A204.1 (cell line): Measurements from ENCODE around the gene MTF1.
"Not testable (repeated sequence)": the region's sequence is repeated elsewhere in the genome, so short reads cannot be mapped to it uniquely, and the experiment has no call there.

Experiments
- FAIRE-seq: peaks from 2 replicates; lab custom pipeline; 2012; peaks lifted over from hg19 to GRCh38; lab: Jason Lieb, UNC

The MTF1 gene

DNA sequence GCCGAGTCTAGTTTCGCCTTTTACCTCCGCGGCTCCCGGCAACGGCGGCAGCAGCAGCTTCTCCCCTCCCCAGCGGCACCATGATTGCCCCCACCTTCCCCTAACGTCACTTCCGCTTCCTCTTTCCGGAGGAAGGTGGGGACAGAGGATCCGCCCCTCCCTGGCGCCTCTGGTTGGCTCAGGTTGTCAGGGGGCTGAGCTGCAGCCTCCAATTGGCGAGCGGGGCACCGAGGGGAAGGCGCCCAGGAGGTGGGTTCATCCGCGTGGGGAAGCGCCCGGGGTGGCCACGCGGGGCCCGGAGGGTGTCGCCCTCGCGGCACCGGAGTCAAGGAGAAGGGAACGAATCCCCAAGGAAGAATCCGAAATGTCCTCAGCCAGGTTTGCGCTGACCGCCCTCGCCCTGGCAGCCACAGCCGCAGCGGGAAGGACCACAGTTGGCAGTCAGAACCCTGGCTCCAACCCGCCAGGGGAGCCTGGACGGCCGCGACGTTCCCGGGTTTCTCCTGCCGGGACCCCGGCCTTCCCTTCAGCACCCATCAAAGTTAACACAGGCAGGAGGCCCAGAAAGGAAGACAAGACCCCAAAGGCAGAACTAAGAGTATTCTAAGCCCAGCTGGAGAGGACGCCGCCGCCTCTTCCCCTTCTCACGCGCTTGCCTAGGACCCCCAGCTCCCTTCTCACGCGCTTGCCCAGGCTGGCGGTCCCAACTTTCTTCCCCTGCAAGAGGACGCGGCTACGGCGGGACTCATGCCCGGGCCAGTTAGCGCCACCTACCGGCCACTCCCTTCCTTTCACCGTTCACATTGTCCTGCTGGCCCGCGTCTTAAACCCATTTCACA, at the start of gene MTF1:
Gene MTF1 (minus strand): TSS at position 86 of the 839 bp plus-strand sequence. CDS start 1,934 bp downstream, outside the sequence.
- FAIRE-seq, result peak; percentile 94

DNA sequence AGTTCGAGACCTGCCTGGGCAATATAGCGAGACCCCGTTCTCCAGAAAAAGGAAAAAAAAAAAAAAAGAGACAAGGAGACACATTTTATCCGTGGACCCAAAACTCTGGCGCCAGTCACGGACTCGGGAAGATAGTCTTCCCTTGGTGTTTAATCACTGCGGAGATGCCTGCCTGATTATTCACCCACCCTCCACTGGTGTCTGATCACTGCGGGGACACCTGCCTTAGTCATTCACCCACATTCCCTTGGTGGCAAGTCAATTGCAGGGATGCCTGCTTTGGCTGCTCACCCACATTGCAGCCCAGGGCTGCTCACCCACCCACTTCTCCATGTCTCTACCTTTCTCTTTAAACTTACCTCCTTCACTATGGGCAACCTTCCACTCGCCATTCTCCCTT, 49.1 kb upstream of the MTF1 start:
- FAIRE-seq, result not testable (repeated sequence)

DNA sequence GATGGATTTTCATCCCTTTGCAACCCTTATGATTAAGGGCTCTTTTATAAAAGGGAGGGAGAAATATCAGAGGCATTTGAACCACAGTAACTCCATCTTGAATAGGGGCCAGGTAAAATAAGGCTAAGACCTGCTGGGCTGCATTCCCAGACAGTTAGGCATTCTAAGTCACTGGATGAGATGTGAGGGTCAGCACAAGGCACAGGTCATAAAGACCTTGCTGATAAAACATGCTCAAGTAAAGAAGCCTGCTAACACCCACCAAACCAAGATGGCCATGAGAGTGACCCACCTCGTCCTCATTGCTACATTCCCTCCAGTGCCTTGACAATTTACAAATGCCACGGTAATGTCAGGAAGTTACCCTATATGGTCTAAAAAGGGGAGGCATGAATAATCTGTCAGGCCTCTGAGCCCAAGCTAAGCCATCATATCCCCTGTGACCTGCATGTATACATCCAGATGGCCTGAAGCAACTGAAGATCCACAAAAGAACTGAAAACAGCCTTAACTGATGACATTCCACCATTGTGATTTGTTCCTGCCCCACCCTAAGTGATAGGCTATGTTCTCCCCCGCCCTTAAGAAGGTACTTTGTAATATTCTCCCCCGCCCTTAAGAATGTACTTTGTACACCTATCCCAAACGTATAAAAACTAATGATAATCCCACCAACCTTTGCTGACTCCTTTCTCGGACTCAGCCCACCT, 48.2 kb upstream of the MTF1 start:
- not testable (repeated sequence) for FAIRE-seq

DNA sequence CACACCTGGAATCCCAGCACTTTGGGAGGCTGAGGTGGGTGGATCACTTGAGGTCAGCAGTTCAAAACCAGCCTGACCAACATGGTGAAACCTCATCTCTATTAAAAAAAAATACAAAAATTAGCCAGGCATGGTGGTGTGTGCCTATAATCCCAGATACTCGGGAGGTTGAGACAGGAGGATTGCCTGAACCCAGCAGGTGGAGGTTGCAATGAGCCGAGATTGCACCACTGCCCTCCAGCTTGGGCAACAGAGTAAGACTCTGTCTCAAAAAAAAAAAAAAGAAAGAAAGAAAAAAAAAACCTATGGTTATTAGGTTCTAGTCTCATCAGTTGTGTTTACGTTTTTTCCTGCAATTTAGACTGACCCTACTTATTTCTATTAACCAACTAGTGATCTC, 47.2 kb upstream of the MTF1 start:
- not testable (repeated sequence) for FAIRE-seq

DNA sequence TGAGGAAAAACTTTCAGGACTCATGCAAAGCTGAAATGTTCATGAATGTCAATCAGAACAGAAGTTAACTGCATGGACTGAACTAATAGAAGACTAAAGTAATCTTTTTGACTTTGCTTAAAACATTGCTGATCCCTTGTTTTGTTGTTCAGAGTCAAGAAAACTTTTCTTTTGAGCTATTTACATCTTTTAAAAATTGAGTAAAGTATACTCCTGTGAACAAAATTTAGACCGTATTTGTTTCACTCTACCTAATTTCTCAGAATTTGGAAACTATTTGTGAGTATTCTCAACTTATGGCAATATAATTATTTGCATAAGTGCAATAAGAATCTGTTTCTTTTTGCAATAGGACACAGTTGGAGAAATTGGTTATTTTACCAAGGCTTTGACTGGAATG, 46.3 kb upstream of the MTF1 start:
- no peak for FAIRE-seq

DNA sequence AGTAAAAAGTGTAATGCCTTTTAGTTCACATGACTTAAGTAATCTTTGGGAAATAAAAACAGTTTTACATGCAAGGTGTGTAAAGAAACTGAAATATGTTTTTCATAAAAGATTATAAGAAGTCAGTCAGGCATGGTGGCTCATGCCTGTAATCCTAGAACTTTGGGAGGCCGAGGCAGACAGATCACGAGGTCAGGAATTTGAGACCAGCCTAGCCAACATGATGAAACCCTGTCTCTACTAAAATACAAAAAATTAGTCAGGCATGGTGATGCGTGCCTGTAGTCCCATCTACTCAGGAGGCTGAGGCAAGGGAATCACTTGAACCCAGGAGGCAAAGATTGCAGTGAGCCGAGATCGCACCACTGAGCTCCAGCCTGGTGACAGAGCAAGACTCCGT, 44.5 kb upstream of the MTF1 start:
- not testable (repeated sequence) for FAIRE-seq

DNA sequence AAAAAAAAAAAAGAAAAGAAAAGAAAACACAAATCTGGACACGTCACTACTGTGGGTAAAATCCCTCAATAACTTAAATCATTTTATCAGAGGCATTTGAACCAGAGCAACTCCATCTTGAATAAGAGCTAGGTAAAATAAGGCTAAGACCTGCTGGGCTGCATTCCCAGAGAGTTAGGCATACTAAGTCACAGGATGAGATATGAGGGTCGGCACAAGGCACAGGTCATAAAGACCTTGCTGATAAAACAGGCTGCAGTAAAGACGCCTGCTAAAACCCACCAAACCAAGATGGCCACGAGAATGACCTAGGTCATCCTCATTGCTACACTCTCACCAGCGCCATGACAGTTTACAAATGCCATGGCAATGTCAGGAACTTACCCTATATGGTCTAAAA, 43.6 kb upstream of the MTF1 start:
- FAIRE-seq, result no peak

DNA sequence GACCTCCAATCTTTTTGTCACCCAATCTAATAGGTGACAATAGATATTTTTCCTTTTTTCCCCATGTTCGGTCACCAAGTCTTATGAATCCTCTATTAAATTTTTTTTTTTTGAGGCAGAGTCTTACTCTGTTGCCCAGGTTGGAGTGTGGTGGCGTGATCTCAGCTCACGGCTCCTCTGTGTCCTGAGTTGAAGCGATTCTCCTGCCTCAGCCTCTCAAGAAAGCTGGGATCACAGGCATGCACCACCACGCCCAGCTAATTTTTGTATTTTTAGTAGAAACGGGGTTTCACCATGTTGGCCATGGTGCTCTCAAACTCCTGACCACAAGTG, 42.5 kb upstream of the MTF1 start:
- no peak for FAIRE-seq

DNA sequence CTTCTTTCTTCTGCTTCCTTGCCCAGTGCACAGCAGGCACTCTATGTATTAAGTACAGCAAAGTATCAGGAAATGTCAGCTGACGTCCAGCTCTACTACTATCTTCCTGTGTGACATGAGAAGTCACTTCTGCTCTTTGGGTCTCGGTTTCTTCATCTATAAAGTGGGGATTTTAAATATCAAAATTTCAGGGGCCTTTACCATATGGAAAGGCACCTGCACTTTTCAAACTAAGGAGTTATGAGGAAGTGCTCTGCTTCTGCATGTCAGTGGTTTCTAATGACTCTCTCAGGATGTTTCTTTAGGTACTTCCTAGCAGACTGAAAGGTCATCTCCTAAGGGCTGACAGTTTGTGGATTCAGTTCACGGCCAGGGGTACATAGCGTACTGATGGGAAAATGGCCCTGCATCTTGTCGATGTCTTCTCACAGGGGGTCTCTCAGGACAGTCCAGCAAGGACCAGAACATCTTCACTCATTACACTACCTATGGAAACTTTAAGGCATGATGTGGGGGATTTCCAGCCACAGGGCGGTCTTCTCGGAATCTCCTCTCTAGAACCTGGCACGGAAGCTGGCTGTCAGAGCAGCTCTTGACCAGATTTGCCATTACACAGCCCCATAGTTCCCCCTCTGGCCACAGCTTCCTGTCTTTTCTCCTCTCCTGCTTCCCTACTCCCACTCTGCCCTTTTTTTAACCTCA, 42.0 kb upstream of the MTF1 start:
- FAIRE-seq, result no peak

DNA sequence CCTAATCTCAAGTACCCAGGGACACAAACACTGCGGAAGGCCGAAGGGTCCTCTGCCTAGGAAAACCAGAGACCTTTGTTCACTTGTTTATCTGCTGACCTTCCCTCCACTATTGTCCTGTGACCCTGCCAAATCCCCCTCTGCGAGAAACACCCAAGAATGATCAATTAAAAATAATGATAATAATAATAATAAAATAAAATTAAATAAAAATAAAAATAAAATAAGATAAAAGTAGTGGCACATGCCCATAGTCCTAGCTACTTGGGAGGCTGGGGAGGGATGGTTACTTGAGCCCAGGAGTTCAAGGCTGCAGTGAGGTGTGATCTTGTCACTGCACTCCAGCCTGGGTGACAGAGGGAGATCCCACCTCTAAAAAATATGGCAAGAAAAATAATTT, 38.2 kb upstream of the MTF1 start:
- not testable (repeated sequence) for FAIRE-seq

DNA sequence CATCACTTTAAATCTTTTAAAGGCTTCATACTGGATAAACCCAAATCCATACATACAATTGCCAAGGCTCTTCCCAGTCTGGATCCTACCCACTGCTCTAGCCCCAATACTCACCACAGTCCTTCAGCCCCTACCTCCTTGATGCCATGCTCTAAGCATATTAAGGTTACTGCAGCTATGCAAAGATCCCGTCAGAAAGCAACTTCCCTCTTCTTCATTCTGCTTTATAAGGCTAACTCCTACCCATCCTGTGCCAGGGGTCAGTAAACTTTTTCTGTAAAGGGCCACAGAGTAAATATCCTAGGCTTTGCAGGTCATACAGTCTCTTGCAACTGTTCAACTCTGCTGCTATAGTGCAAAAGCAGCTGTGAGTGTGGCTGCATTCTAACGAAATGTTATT, 34.3 kb upstream of the MTF1 start:
- no peak for FAIRE-seq

DNA sequence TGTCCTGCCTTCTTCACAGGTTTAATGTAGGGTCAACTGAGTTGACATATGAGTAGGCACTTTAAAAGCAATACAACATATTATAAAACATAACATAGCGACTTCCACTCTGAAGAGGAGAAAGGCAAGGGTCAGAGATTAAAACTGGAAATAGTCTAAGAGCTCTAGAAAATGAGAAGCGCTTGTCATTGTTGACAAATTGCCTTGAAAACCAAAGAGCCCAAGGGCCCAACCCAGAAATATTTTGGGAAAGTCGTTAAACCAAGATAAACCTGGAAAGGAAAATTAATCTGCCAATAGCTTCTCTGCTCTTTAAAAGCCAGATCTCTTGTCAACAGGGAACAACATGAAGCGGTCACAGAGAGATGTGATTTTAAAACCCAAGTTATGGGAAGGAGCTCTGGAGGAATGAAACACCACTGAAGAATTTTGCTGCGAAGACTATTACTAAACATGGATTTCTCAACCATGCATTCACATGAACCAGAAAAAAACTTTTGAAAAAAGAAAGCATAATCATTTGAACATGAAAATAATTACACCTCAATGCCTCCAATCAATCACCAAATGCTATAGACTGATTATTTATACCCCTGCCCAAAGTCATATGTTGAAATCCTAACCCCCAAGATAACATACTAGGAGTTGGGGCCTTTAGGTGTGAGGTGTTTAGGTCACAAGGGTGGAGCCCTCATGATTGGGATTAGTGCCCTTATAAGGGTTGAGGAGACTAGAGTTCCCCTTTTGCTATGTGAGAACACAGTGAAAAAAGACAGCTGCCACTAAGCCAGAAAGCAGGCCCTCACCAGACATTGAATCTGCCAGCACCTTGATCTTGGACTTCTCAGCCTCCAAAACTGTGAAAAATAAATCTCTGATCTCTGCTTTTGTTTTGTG, 33.0 kb upstream of the MTF1 start:
- no peak for FAIRE-seq

DNA sequence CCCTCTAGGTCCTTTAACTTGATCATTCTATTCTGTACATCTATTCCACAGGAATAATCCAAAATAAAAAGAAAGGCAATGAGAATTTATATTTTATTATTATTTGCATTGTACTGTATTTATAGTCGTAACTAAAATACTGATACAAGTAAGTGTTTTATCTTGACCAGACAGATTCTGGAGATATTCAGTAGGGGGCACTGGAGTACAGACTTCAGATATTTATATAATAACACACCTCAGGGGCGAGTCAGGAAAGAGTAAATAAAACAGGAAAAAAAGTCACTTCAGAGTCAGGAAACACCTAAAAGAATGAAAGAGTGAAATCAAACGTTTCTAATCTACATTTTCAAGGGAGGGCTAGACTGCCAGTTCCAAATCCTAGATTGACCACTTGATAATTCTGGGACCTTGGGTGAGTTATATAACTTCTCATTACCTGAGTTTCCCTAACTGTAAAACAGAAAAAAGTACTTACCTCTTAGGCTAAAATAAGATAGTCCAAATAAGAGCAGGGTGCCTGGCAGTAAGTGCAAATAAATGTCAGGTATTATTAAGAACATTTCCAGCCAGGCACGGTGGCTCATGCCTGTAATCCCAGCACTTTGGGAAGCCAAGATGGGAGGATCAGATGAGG, 31.1 kb upstream of the MTF1 start:
- peak; percentile 95 for FAIRE-seq

DNA sequence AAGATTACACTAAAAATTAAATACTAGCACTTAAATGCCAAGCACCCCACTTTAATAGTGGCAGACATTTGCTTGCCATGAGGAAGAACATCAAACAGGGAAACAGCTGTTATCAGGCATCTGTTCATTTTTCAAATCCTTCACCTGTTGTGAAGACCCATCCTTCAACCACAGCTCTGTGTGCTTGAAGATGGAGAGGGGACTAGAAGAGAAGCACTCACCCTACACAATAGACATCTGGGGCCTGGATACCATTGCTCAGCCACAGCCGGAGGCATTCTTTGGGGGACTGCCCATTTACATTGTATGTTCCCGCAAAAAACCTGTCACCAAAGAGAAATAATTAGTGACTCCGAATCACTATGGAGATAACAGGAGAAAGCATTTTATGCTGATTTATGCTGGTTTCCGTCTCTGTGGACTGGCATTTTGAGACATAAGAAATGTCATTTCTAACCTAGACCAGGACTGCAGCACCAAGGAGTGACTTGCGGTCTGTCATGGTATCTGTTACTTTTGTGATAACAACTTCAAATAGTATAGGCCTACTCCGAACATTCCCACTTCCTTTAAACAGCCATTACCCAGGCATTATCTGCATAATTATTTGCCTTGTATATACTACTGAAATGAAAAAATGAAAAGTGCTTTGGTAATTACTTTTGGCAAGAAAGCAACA, 28.8 kb upstream of the MTF1 start:
- no peak for FAIRE-seq

DNA sequence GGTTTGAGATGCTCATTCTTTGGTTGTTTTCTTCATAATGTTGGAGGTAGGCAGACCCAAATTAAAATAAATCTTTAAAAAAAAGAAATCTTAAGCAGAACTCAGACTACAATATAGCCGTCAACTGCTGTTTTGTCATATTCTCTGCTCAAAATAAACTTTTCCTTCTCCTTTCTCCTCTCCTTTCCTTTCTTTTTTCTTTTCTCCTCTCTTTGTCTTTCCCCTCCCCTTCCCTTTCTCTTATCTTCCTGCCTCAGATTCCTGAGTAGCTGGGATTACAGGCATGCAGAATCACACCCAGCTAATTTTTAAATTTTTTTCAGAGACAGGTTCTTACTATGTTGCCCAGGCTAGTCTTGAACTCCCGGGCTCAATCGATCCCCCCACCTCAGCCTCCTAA, 24.8 kb upstream of the MTF1 start:
- no peak for FAIRE-seq

DNA sequence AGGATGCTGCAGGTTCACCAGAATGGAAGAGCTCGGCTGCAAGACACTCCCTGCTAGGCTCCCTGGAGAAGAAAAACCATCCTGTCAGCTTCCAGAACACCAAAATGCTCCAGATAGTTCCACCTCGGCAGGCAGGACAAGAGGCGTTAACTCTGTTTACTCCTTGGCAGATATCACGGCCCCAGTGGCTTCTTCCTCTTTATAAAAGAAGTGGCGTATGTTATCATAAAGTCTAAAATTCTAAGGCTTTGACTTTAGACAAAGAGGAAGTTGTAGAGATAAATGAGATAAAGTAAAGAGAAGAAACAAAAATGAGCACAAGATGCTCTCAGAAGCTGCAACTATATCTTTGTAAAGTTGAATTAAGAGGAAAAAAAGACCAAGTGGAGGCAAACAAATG, 24.3 kb upstream of the MTF1 start:
- FAIRE-seq, result no peak

DNA sequence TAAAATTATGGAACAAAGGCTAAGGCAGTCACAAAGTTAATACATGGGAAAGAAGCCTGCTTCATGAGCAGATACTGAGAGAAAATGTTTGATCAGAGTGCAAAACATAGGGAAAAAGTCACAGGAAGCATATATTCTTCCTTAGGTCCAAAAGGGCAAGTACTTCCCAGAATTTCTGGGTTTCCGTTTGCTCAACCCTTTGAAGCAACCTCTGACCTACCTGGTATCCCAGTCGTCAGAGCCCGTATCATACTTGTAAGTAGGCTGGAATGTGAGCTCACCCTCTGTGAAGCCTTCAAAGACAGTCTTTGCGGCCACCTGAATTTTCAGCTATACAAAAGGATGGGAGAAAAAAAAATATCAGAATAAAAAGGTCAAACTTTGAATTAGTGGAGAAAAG, 20.5 kb upstream of the MTF1 start:
- FAIRE-seq, result no peak

DNA sequence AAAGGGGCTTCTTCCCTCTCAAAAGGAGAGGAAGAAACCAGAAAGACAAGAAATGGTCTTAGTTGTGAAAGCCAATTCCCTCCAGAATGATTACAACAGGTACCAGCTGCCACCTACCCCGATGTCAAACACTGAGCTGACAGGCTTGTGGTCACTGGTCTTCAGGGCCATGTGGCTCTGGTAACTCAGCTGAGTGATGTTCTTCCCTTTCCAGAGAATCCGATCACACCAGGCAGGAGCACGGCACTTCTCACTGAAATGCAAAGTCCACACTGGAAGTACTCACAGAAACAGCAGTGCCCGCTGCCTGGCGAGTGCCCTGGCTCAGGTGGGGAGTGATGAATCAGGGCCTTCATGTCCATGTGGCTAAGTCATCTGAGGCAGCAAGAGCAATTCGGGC, 18.7 kb upstream of the MTF1 start:
- FAIRE-seq, result no peak

DNA sequence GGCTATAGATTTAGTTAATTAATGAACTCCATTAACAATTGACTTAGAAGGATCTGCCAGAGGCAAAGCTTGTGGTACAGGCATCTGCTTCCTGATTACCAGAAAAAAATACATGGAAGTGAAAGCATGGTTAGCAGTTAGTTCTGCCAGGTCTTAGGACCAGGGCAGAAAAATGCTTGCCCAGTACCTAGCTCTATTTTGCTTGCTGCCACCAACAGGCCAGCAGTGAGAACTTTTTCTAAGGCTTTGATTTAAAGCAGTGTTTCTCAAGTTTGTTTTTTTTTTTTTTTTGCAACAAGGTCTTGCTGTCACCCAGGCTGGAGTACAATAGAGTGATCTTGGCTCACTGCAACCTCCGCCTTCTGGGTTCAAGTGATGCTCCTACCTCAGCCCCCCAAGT, 16.4 kb upstream of the MTF1 start:
- FAIRE-seq, result peak; percentile 29

DNA sequence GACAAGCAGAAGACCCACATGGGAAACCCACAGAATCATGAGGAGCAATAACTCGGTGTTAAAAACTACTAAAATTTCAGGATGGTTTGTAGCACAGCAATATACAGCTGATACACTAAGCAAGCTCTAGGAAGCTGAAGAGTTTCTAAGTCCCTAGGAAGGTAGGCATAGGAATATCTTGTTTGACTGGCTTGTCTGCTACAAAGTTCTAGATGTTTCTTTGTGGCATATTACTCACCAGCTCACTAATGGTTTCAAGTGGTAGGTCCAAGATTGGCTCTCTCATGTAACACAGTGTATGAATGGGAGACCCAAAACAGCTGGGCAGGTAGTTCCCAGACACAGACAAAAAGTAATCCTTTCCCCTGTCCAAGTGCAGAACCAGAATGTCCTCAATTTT, 13.3 kb upstream of the MTF1 start:
- FAIRE-seq, result no peak

DNA sequence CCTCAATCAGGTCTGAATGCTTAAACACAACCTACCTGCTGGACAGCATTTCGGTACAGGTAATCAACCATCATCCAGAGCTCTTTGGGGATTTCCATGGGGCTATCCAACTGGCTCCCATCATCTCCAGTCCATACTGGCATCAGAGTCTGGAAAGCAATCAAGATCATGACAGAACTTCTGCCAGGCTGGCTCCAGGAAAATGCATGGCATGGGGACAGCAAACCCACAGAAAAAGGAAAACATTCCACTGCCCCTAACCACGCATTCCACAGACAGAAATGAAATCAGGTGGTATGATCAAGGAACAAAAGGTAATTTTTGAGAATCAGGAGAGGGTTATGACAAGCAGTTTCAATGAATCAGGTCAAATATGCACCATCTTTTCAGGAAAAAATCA, 9.1 kb upstream of the MTF1 start:
- no peak for FAIRE-seq
